ENCODE results near the gene MACROD2. TPM values are rescaled to one million over a fixed set of nuclear protein-coding genes. Genes with fewer than 3 reads are reported as not detected.
A peak's percentile ranks its signal among the peaks of the same experiment; 100 is the strongest.

MACROD2 gene
- polyA plus RNA-seq, 2 of the 4 experiments (the other 2 are of a cell fraction) = 0.96 to 1.3 TPM

DNA sequence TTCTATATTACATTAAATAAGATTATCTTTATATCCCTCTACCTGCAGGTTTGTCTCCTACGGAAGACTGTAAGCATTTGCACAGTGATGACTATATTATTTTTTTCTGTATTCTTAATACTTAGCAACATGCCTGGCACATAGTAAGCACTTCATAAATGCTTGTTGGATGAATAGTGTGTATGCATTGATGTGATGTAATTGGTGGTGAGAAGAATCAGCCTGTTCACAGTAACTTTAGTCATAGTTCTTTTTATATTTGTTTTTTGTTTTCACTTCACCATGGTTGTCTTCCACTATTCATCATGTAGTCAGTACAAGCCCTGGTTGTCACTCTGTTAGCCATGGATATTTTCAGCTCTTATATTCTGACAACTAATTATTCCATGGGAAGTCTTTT is 526.1 kb downstream of the MACROD2 start:
- H3K4me3 ChIP-seq = no peak overlapping the region
- FAIRE-seq (no peak), ATAC-seq (no peak; a peak in 1 of 6 replicates), DNase-seq (ENCODE audit: low read depth in 1 of 2, low spot score in 1 of 2) (peak in 1 of 2 experiments; percentile 16)
- POLR2A ChIA-PET = no interaction called here
- H3K9me3 ChIP-seq = no peaks in the 10 kb centered on the region
- TF ChIP-seq HES2 (IDR thresholded peaks at IDR 0.05) (no peak), SMC3 (IDR thresholded peaks at IDR 0.05) (no peak)
- H3K27ac ChIP-seq = no peak overlapping the region
- 77% methylated on average over 1 of the region's 1 CpG for WGBS (ENCODE audit: missing lambda C conversion rate)
- CTCF ChIA-PET = no interaction called here
- no peak overlapping the region for H3K4me2 ChIP-seq
- 0 out of 3 replicates have a peak, but pooled peaks cover 5% of the 10 kb centered on the region for H3K4me1 ChIP-seq

- CTCF ChIA-PET = no interaction called here
- H3K27ac ChIP-seq = no peak overlapping the region
Observed at GRCh38 chr20:14522595-14522994, 527.3 kb downstream of the MACROD2 start.

DNA sequence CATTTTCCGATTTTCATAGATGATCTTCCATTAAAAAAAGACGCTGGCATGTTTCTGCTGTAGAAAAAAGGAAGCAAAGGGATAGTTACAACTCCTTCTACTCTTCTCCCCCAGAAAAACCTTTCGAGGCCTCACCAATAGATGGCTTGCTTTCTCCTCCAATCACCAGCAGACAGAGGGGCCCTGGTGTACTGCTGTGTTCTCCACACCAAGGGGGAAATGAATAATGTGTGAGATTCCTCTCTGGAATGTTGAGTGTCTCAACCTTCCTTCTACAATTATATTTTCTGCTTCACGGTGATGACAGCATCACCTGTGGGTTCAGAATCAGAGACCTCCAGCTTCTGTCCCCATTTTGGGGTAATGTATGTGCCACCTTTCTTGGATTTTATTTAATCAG is 527.8 kb downstream of the MACROD2 start:
- no peak for FAIRE-seq
- ChIA-PET POLR2A (no interaction called here), CTCF (no interaction called here)
- DNase-seq (ENCODE audit: low read depth in 1 of 2, low spot score in 1 of 2) = no peak
- Histone ChIP-seq H3K9me3 (no peaks in the 10 kb centered on the region), H3K27ac (no peak overlapping the region), H3K4me2 (no peak overlapping the region), H3K4me1 (0 out of 3 replicates have a peak, but pooled peaks cover 5% of the 10 kb centered on the region), H3K4me3 (no peak overlapping the region)
- 64% methylated on average over 4 of the region's 4 CpGs for WGBS (ENCODE audit: missing lambda C conversion rate)
- ATAC-seq = no peak
- TF ChIP-seq NFE2L2 (conservative IDR thresholded peaks at IDR 0.05; ENCODE audit: low read length) = no peak
- TF ChIP-seq PBX3 (IDR thresholded peaks at IDR 0.05) = no peak
- no peak for TF ChIP-seq MAFK (IDR thresholded peaks at IDR 0.05; ENCODE audit: partially characterized antibody)
- TF ChIP-seq MAZ (IDR thresholded peaks at IDR 0.05; ENCODE audit: borderline replicate concordance, low read depth, low read length) = no peak
- no peak for TF ChIP-seq SREBF2 (IDR thresholded peaks at IDR 0.05)
- no peak for TF ChIP-seq BHLHE40 (IDR thresholded peaks at IDR 0.05; ENCODE audit: low read depth, low read length)
- no peak for TF ChIP-seq REST (IDR thresholded peaks at IDR 0.05)
- TF ChIP-seq JUNB (IDR thresholded peaks at IDR 0.05) = no peak
- TF ChIP-seq ESRRA (IDR thresholded peaks at IDR 0.05; ENCODE audit: borderline replicate concordance, low read length) = no peak
- TF ChIP-seq, protein P1, sequence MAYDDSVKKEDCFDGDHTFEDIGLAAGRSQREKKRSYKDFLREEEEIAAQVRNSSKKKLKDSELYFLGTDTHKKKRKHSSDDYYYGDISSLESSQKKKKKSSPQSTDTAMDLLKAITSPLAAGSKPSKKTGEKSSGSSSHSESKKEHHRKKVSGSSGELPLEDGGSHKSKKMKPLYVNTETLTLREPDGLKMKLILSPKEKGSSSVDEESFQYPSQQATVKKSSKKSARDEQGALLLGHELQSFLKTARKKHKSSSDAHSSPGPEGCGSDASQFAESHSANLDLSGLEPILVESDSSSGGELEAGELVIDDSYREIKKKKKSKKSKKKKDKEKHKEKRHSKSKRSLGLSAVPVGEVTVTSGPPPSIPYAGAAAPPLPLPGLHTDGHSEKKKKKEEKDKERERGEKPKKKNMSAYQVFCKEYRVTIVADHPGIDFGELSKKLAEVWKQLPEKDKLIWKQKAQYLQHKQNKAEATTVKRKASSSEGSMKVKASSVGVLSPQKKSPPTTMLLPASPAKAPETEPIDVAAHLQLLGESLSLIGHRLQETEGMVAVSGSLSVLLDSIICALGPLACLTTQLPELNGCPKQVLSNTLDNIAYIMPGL (CRISPR knock-in tag; IDR thresholded peaks at IDR 0.05; ENCODE audit: borderline replicate concordance) = no peak

More at GRCh38 chr20:14522595-14522994, 527.3 kb downstream of the MACROD2 start:
- WGBS (ENCODE audit: missing lambda C conversion rate) = 75% methylated on average over 5 of the region's 5 CpGs
- DNase-seq (ENCODE audit: low read depth in 1 of 2, low spot score in 1 of 2) (no peak), FAIRE-seq (no peak), ATAC-seq (no peak)
- TF ChIP-seq HOXB13 (CRISPR knock-in tag; IDR thresholded peaks at IDR 0.05; ENCODE audit: low read depth) = no peak
- TF ChIP-seq CHD2 (IDR thresholded peaks at IDR 0.05; ENCODE audit: low read length, partially characterized antibody) = no peak
- TF ChIP-seq, protein P1 (CRISPR knock-in tag; IDR thresholded peaks at IDR 0.05; ENCODE audit: borderline replicate concordance) = no peak
- no peak for TF ChIP-seq EHMT2 (IDR thresholded peaks at IDR 0.05; ENCODE audit: low read depth)
- no peak for TF ChIP-seq ZNF302 (CRISPR knock-in tag; IDR thresholded peaks at IDR 0.05)
- TF ChIP-seq REST (IDR thresholded peaks at IDR 0.05) = no peak
- TF ChIP-seq CBX8 (IDR thresholded peaks at IDR 0.05) = no peak
- Histone ChIP-seq H3K9me3 (no peaks in the 10 kb centered on the region), H3K4me2 (no peak overlapping the region), H3K4me1 (0 out of 3 replicates have a peak, but pooled peaks cover 5% of the 10 kb centered on the region), H3K4me3 (no peak overlapping the region)
- POLR2A ChIA-PET = no interaction called here

Data from A549 (cell line).